Measurements from ENCODE around the gene LCLAT1.
A peak's percentile ranks its signal among the peaks of the same experiment; 100 is the strongest.

The LCLAT1 gene

DNA sequence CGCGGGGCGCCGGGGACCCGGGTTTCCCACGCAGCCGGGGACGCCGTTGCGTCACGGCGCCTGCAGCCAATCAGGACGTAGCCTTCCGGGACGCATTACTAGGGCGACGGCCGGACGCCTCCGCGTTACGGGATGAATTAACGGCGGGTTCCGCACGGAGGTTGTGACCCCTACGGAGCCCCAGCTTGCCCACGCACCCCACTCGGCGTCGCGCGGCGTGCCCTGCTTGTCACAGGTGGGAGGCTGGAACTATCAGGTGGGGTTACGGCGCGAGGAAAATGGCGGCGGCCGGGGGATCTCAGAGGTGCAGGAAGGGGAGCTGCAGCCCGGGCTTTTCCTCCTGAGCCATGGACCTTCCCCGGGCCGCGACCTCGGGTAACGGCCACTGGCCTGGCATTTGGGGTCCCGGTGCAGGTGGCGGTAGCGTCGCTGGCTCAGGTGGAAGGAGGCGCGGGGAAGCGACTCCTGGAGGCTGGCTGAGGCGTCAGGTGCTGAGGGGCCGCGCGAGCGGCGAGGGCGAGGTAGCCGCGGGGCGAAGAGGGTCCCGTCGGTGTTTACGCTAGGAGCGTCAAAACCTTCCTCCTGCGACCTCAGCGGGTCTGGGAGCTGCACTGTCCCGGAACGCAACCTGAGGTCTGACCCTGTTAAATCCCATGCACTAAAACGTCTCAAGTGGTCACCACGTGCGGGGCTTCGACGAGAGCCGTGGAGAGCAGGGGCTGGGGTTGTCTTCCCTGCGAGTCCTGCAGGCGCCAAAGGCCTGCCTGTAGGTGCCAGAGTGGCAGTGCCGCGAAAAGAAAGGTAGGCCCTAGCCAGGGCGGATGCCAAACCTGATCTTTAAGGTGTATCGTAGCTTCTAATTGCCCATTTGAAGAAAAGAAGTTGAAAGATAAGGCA, at the start of gene LCLAT1:
LCLAT1 (plus strand) TSS at position 98 of the 897 bp plus-strand sequence. CDS start 78,345 bp downstream, outside the sequence.
- ATAC-seq (peak; percentile 88), DNase-seq (peak; percentile 88)
- Mint-ChIP-seq H3K4me1 (peaks cover 36% of the 10 kb centered on the region), H3K27me3 (no peaks in the 10 kb centered on the region), H3K9me3 (no peaks in the 10 kb centered on the region), H3K4me3 (peak within 1 kb of the TSS; percentile 89), H3K27ac (peak within 1 kb of the TSS; percentile 96), H3K36me3 (ENCODE audit: low read depth) (peaks cover 16% of the 10 kb centered on the region)

DNA sequence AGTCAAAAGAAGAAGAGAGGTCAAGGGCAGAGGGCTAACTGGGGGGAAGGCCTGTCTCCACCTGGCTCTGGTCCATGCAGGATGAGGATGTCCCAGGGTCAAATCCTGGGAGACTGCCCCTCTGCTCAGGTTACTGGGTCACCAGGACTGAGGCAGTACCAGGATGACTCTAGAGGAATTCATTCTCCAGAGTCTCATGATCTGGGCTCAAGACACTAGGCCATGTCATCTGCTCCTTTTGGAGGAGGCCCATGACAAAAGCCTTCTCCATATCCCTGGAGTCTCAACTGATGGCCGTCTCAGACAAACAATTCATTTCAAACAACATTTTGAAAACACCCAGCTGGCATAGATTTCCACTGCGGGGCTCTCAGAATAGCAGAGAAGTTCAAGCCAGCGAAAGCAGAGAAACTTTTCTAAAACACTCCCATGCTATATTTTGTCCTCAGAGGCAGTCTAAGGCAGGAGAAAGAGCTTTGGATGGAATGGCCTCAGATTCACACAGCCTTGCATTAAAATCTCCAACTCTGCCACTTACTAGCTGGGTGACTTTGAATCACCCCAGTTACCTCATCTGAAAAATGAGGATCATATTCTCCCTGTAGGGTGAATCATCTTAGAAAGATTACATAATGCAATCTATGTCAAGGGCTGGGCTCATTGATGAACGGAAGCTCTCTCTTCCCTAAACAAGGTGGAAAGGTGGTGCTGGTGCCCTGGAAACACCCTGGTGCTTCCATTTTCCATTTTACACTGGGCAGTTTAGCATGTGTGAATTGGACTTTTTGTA, 48.8 kb upstream of the LCLAT1 start:
- no peak overlapping the region for H3K4me3 Mint-ChIP-seq

DNA sequence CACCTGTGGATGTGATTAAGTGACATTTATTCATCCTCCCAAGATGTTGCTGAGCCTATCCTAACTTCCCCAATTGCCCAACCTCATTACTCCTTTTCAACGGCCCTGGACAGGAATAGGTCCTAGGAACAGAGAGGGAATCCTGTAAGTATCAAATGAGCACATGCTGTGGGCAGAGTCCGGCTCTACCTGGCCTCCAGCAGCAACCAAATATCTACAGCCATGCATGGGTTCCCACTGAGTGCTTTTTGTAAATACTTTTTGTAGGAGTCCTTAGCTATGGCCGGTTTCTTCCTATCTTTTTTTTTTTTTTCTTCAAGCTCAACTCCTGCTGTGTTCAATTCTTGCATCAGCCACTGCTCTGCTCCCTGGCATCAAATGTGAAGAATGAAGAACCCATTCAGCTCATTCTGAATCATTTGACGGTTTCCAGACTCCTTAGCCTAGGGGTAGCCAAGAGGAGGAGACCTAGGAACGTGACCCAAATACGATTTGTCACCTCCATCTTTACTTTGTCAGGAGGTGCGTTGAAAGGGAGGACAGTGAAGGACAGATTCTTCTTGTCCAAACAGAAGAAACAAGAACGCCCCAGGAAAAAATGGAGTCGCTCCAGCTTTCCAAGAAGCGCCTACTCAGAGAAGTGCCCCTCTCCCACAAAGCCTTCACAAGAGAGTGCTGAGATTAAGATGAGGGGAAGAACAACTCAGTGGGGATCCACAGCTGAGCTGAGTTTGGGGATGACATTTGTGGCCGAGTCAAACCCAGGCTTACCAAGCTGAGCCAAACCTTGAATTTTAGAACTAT, 46.7 kb upstream of the LCLAT1 start:
- Mint-ChIP-seq H3K27me3 (no peaks in the 10 kb centered on the region), H3K36me3 (ENCODE audit: low read depth) (no peaks in the 10 kb centered on the region), H3K9me3 (no peaks in the 10 kb centered on the region), H3K27ac (no peak overlapping the region), H3K4me1 (peaks cover 9% of the 10 kb centered on the region), H3K4me3 (no peak overlapping the region)
- ATAC-seq (no peak), DNase-seq (no peak)

More for the DNA sequence above, 48.8 kb upstream of the LCLAT1 start:
- H3K9me3 Mint-ChIP-seq = no peaks in the 10 kb centered on the region
- no peaks in the 10 kb centered on the region for H3K36me3 Mint-ChIP-seq (ENCODE audit: low read depth)
- ATAC-seq (peak; percentile 40), DNase-seq (no peak)
- H3K4me1 Mint-ChIP-seq = peaks cover 3% of the 10 kb centered on the region
- H3K27ac Mint-ChIP-seq = no peak overlapping the region
- no peaks in the 10 kb centered on the region for H3K27me3 Mint-ChIP-seq

DNA sequence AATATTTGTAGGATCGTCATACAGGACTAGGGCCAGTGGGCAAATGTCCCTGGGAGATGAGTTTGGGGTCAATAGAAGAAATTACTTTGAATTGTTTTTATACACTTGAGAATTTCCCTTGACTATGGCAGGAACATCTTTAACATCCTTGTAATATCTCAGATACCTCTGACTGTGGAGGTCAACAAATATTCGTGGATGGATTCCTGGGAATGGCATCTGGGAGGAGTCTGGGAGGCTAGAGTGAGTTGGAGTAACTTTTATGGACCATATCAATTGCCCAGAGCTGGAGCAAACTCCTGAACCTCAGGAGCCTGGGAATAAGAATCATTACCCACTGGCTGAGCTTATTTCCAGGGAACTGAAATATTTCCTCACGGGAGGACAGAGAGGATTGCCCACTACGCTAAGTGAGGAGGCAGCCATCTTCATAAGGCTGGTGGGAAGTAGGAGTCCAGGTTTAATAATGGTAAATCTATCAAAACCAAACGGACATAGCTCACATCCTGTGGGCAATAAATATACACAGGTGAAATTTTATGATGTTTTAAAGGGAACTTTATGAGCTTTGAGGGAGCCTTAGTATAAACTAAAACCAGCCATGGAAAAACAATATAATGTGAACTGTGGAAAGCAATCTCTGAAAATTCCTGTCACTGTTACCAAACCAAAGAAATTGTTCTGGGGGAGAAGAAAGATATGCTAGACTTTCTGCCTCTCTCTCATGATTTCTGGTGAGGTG, 44.4 kb upstream of the LCLAT1 start:
- Mint-ChIP-seq H3K36me3 (ENCODE audit: low read depth) (no peaks in the 10 kb centered on the region), H3K27me3 (no peaks in the 10 kb centered on the region), H3K9me3 (no peaks in the 10 kb centered on the region), H3K27ac (no peak overlapping the region), H3K4me3 (no peak overlapping the region), H3K4me1 (peaks cover 10% of the 10 kb centered on the region)
- DNase-seq (no peak), ATAC-seq (no peak)

DNA sequence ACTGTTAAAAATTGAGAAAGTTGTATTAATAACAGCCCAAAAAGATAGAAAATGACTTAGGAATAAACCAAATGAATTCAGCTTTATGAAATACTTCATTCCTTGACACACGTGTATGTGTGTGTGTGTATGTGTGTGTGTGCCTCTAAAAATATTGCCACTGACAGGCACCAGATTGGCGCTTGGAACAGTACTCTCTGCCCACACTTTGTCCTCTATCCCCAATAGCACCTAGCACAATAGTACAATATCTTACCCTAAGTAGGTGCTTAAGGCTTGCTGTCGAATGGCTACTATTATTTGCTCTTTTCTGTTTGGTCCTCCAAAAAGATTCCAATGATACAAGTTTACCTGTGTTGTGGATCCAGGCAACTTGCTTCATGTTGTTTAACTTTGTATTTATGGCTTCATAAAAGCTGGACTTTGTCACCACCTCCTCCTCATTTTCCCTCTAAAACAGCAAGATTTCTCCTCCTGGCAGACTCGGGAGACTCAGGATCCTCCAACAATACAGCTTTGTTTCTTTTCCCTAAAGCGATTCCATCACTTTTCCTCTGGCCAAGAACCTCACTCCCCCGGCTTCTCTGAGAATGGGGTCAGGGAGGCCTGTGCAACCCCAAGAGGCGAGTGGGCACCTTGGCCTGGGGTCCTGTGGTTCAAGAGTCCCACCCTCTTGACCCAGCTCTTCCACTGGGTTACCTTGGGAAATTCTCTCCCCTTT, 43.3 kb upstream of the LCLAT1 start:
- H3K27ac Mint-ChIP-seq = no peak overlapping the region

DNA sequence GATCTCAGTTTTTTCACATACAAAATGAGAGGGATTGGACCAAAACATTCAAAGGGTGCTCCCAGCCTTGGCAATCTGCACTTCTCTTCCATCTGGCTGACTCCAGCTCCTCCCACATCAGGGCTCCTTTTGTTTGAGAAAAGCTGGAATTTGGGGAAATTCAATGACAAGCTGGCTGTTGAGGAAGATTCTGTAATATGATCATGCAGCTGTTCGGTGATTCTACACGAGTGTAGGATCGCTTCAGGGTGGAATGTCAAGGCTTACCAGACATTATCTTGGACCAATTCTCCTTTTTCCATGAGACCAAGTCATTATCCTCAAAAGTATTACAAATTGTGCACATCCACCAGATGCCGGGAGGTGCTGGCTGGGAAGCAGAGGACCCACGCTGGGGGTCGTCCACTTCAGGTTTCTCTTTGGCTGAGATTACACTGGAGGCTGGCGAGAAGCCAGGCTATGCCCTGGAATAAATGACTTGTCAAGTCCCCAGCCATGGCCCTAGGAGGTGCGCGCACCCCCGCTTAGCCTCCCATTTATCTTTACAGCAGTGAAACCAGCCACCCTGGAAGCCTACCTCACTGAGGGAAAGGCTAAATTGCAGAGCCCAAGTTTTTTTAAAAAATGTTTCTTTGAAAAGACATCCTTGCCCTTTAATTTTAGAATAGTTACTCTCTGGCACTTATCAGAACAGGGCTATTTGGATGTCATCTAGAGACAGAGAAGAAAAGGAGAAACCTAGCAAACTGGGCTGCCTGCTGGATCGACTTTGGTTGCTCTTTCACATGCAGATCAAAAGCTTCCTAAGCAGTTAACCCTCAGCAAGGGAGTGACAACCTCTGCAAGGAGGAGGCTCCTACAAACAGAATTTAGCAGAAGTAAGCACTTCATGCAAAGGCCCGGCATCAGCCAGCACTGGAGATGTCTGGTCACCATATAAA, 42.5 kb upstream of the LCLAT1 start:
- no peaks in the 10 kb centered on the region for H3K36me3 Mint-ChIP-seq (ENCODE audit: low read depth)
- no peak overlapping the region for H3K4me3 Mint-ChIP-seq
- H3K27ac Mint-ChIP-seq = no peak overlapping the region
- H3K27me3 Mint-ChIP-seq = no peaks in the 10 kb centered on the region
- no peaks in the 10 kb centered on the region for H3K9me3 Mint-ChIP-seq
- DNase-seq (no peak), ATAC-seq (no peak)
- peaks cover 28% of the 10 kb centered on the region for H3K4me1 Mint-ChIP-seq

More for the DNA sequence above, 43.3 kb upstream of the LCLAT1 start:
- no peaks in the 10 kb centered on the region for H3K9me3 Mint-ChIP-seq
- ATAC-seq (no peak), DNase-seq (no peak)
- no peak overlapping the region for H3K4me3 Mint-ChIP-seq
- H3K36me3 Mint-ChIP-seq (ENCODE audit: low read depth) = no peaks in the 10 kb centered on the region
- peaks cover 19% of the 10 kb centered on the region for H3K4me1 Mint-ChIP-seq
- H3K27me3 Mint-ChIP-seq = no peaks in the 10 kb centered on the region

DNA sequence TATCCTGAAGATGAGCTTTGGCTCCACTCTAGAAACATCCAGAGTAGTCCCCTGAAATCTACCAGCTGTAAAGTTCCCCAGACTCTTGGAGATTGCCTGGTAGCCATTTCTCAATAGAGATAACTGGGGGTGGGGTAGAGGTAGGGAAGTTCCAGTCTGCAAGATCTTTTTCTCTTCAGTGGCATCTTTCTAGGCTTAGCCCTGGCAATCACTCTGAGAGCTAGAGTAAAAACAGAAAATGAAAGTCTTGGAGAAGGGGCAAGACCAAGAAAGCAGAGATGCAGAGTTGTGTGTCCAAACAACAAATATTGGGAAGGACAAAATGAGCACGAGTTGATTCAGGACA, 41.8 kb upstream of the LCLAT1 start:
- H3K9me3 Mint-ChIP-seq = no peaks in the 10 kb centered on the region
- no peak overlapping the region for H3K4me3 Mint-ChIP-seq
- peaks cover 34% of the 10 kb centered on the region for H3K4me1 Mint-ChIP-seq
- H3K36me3 Mint-ChIP-seq (ENCODE audit: low read depth) = no peaks in the 10 kb centered on the region
- no peak overlapping the region for H3K27ac Mint-ChIP-seq
- no peak for ATAC-seq
- no peak for DNase-seq
- H3K27me3 Mint-ChIP-seq = no peaks in the 10 kb centered on the region

DNA sequence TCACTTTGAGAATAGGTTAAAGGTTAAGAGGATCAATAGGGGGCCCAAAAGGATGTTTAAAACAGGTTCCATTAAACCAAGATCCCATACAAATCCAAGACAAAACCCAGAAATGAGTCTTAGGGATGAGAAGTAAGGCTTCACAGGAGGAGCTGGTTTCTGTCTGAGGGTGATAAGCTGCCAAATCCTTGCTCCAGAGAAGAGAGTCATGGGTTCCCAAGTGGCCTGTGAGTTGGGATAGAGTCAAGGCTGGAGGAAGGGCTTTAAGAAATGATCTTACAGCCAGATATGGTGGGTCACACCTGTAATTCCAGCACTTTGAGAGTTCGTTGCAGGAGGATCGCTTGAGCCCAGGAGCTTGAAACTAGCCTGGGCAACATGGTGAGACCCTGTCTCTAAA, 40.2 kb upstream of the LCLAT1 start:
- ATAC-seq = no peak
- Mint-ChIP-seq H3K4me1 (peaks cover 48% of the 10 kb centered on the region), H3K4me3 (no peak overlapping the region), H3K27me3 (no peaks in the 10 kb centered on the region), H3K27ac (no peak overlapping the region), H3K9me3 (no peaks in the 10 kb centered on the region), H3K36me3 (ENCODE audit: low read depth) (no peaks in the 10 kb centered on the region)
- no peak for DNase-seq

DNA sequence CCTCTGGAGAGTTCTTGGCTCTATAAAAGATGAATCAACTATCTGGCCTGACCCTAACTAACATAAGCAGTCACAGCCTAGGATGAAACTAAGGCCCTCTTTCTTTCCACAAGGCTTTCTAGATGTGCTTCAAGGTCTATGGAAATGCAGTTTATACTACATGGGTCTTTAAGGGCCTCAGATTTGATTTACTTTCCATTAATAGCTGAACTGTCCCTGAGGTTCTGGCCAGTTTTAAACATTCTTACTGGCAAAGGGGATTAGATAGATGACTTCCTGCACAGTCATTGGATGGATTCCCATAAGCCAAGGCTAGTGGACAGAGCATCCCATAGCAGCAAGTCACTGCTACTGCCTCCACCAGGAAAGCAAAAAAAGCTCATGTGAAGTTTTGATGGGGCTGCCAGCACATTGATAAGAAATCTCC, 38.1 kb upstream of the LCLAT1 start:
- no peak for DNase-seq
- Mint-ChIP-seq H3K9me3 (no peaks in the 10 kb centered on the region), H3K4me1 (peaks cover 45% of the 10 kb centered on the region), H3K27me3 (no peaks in the 10 kb centered on the region), H3K4me3 (peak overlapping the region; percentile 7), H3K27ac (no peak overlapping the region), H3K36me3 (ENCODE audit: low read depth) (no peaks in the 10 kb centered on the region)
- no peak for ATAC-seq

DNA sequence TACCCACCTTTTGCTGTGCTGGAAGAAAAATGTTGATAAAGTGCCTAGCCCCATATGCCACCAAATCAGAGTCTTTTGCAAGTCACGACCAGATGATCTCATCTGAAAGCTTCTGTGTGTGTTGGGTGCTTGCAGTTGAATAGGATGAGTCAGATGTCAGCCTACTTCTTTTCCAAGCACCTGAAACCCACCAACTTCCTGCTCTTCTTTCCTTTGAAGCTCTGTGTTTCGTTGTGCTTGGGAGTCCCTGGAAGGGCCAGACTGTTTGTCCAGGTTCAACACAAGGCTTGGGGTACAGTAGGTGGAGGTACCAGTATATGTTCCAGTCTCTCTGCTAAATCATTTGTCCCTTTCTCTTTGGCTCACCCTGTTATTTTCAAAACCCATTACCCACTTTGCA, 36.8 kb upstream of the LCLAT1 start:
- Mint-ChIP-seq H3K4me3 (peak overlapping the region; percentile 10), H3K27me3 (no peaks in the 10 kb centered on the region), H3K9me3 (peaks cover 3% of the 10 kb centered on the region), H3K4me1 (peaks cover 41% of the 10 kb centered on the region), H3K36me3 (ENCODE audit: low read depth) (no peaks in the 10 kb centered on the region), H3K27ac (peak overlapping the region; percentile 86)
- peak; percentile 80 for ATAC-seq
- peak; percentile 14 for DNase-seq

DNA sequence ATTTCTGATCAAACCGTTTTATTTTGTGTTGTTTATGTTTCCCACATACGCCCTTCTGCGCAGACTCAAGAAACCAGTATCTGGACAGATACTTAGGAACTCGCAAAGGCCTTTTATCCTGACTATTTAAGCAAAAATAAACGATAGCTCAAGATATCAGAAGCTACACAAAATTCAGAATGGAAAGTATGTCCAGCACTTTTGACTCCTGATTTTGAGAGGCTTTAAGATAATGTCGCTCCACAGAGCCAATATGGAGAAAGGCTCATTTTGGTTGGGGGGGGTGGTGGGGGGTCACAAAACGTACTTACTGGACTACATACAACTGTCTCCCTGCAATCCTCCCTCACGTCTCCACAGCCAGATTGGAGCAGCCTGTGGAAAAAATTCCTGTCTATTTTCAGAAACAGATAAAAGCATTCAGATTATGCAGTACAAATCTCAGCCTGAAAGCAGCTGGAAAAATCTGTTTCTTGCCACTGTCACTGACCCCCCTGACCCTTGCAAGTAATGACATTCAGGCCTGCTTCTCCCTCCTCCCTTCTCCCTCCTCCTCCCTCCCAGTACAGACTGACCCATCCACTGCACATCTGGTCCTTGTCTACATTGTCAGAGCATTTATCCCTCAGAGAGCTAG, 34.9 kb upstream of the LCLAT1 start:
- no peak overlapping the region for H3K4me3 Mint-ChIP-seq
- H3K36me3 Mint-ChIP-seq (ENCODE audit: low read depth) = no peaks in the 10 kb centered on the region
- H3K27ac Mint-ChIP-seq = no peak overlapping the region
- H3K9me3 Mint-ChIP-seq = peaks cover 7% of the 10 kb centered on the region
- no peak for ATAC-seq
- peaks cover 42% of the 10 kb centered on the region for H3K4me1 Mint-ChIP-seq
- DNase-seq = no peak
- H3K27me3 Mint-ChIP-seq = no peaks in the 10 kb centered on the region
